ENCODE measurements around the gene MCRIP2.
A peak's percentile ranks its signal among the peaks of the same experiment; 100 is the strongest.

The MCRIP2 gene

DNA sequence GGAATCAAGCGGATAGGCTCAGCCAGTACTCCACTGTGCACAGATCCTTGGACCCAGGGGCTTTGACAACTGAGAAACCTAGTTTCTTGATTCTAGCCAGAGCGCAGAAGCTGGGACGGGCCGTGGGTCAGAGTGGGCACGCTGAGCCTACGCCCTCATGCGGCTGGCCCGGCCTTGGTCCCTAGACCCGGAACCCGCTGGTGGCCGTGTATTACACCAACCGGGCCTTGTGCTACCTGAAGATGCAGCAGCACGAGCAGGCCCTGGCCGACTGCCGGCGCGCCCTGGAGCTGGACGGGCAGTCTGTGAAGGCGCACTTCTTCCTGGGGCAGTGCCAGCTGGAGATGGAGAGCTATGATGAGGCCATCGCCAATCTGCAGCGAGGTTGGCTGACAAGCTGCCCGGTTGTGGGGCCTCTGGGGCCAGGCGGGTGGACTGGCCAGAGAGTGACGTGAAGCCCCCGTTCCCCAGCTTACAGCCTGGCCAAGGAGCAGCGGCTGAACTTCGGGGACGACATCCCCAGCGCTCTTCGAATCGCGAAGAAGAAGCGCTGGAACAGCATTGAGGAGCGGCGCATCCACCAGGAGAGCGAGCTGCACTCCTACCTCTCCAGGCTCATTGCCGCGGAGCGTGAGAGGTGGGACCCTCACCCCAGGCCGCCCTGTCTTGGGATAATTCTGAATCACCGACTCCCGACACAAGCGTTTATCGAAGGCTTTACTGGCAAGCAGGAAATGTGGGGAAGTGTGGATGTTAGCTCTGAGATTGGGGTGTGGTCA is 39.5 kb downstream of the MCRIP2 start:
- H3K4me1 ChIP-seq (ENCODE audit: insufficient read depth, low read length, severe bottlenecking): peaks cover 56% of the 10 kb centered on the region

DNA sequence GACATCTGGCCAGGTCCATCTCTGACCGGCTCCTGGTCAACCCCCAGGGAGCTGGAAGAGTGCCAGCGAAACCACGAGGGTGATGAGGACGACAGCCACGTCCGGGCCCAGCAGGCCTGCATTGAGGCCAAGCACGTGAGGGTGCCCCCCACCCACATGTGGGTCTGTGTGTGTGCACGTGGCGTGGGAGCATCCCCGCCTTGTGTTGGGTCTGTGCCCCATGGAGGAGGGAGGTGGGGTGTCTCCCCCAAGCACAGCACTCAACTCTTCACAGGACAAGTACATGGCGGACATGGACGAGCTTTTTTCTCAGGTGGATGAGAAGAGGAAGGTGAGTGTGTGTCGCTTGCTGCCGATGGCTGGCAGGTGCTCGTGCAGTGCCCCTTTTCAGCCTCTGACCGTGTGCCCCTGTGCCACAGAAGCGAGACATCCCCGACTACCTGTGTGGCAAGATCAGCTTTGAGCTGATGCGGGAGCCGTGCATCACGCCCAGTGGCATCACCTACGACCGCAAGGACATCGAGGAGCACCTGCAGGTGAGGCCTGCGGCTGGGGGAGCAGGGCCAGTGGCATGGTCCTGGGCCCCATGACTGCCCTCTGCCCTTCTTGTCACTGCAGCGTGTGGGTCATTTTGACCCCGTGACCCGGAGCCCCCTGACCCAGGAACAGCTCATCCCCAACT is 40.3 kb downstream of the MCRIP2 start:
- TF ChIP-seq, protein P1, sequence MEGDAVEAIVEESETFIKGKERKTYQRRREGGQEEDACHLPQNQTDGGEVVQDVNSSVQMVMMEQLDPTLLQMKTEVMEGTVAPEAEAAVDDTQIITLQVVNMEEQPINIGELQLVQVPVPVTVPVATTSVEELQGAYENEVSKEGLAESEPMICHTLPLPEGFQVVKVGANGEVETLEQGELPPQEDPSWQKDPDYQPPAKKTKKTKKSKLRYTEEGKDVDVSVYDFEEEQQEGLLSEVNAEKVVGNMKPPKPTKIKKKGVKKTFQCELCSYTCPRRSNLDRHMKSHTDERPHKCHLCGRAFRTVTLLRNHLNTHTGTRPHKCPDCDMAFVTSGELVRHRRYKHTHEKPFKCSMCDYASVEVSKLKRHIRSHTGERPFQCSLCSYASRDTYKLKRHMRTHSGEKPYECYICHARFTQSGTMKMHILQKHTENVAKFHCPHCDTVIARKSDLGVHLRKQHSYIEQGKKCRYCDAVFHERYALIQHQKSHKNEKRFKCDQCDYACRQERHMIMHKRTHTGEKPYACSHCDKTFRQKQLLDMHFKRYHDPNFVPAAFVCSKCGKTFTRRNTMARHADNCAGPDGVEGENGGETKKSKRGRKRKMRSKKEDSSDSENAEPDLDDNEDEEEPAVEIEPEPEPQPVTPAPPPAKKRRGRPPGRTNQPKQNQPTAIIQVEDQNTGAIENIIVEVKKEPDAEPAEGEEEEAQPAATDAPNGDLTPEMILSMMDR (IDR thresholded peaks at IDR 0.05; ENCODE audit: low read length): no peak
- no peak for TF ChIP-seq EZH2 (IDR thresholded peaks at IDR 0.05; ENCODE audit: borderline replicate concordance, low read length)
- peak overlapping the region; percentile 86 for H3K4me3 ChIP-seq (ENCODE audit: low read depth, low read length, poor library complexity, severe bottlenecking)
- H4K20me1 ChIP-seq (ENCODE audit: insufficient read depth, low read length): no peaks in the 10 kb centered on the region
- peaks cover 36% of the 10 kb centered on the region for H3K36me3 ChIP-seq (ENCODE audit: insufficient read depth, low read length)
- H3K79me2 ChIP-seq (ENCODE audit: insufficient read depth, low read length): 0 out of 2 replicates have a peak, but pooled peaks cover 8% of the 10 kb centered on the region
- H2AFZ ChIP-seq (ENCODE audit: low read length): no peak overlapping the region
- H3K9me2 ChIP-seq (ENCODE audit: low read depth, low read length): no peaks in the 10 kb centered on the region
- no peaks in the 10 kb centered on the region for H3F3A ChIP-seq (ENCODE audit: insufficient read depth, low read length)
- H3K4me2 ChIP-seq (ENCODE audit: low read length): peak overlapping the region; percentile 98
- H3K9ac ChIP-seq (ENCODE audit: low read length): peak overlapping the region; percentile 86; the same call in 1 of the 2 replicates
- H3K27ac ChIP-seq (ENCODE audit: low read depth, low read length, poor library complexity, severe bottlenecking): no peak overlapping the region
- peaks cover 52% of the 10 kb centered on the region for H3K4me1 ChIP-seq (ENCODE audit: insufficient read depth, low read length, severe bottlenecking)
- no peaks in the 10 kb centered on the region for H3K27me3 ChIP-seq (ENCODE audit: insufficient read depth, low read length)
- no peaks in the 10 kb centered on the region for H3K9me3 ChIP-seq (ENCODE audit: low read length)

More for the DNA sequence above, 39.5 kb downstream of the MCRIP2 start:
- H3F3A ChIP-seq (ENCODE audit: insufficient read depth, low read length): no peaks in the 10 kb centered on the region
- H3K27ac ChIP-seq (ENCODE audit: low read depth, low read length, poor library complexity, severe bottlenecking): peak overlapping the region; percentile 55
- peak overlapping the region; percentile 86 for H3K4me3 ChIP-seq (ENCODE audit: low read depth, low read length, poor library complexity, severe bottlenecking)
- H4K20me1 ChIP-seq (ENCODE audit: insufficient read depth, low read length): no peaks in the 10 kb centered on the region
- H3K79me2 ChIP-seq (ENCODE audit: insufficient read depth, low read length): 0 out of 2 replicates have a peak, but pooled peaks cover 8% of the 10 kb centered on the region
- H3K36me3 ChIP-seq (ENCODE audit: insufficient read depth, low read length): peaks cover 29% of the 10 kb centered on the region
- no peaks in the 10 kb centered on the region for H3K27me3 ChIP-seq (ENCODE audit: insufficient read depth, low read length)
- peak overlapping the region; percentile 86 for H3K9ac ChIP-seq (ENCODE audit: low read length)
- no peaks in the 10 kb centered on the region for H3K9me2 ChIP-seq (ENCODE audit: low read depth, low read length)
- no peak overlapping the region for H2AFZ ChIP-seq (ENCODE audit: low read length)
- H3K4me2 ChIP-seq (ENCODE audit: low read length): peak overlapping the region; percentile 98
- H3K9me3 ChIP-seq (ENCODE audit: low read length): no peaks in the 10 kb centered on the region
- no peak for TF ChIP-seq EZH2 (IDR thresholded peaks at IDR 0.05; ENCODE audit: borderline replicate concordance, low read length)
- TF ChIP-seq, protein P1 (IDR thresholded peaks at IDR 0.05; ENCODE audit: low read length): peak; percentile 26; the same call in 1 of the 2 replicates

- TF ChIP-seq, protein P1 (IDR thresholded peaks at IDR 0.05; ENCODE audit: low read length): no peak
- TF ChIP-seq EZH2 (IDR thresholded peaks at IDR 0.05; ENCODE audit: borderline replicate concordance, low read length): no peak
- H3K4me1 ChIP-seq (ENCODE audit: insufficient read depth, low read length, severe bottlenecking): peaks cover 44% of the 10 kb centered on the region
- no peaks in the 10 kb centered on the region for H4K20me1 ChIP-seq (ENCODE audit: insufficient read depth, low read length)
- peak overlapping the region; percentile 82; the same call in 1 of the 2 replicates for H3K9ac ChIP-seq (ENCODE audit: low read length)
- peaks cover 38% of the 10 kb centered on the region for H3K36me3 ChIP-seq (ENCODE audit: insufficient read depth, low read length)
- no peaks in the 10 kb centered on the region for H3K27me3 ChIP-seq (ENCODE audit: insufficient read depth, low read length)
- no peaks in the 10 kb centered on the region for H3K9me2 ChIP-seq (ENCODE audit: low read depth, low read length)
- no peak overlapping the region for H2AFZ ChIP-seq (ENCODE audit: low read length)
- H3F3A ChIP-seq (ENCODE audit: insufficient read depth, low read length): no peaks in the 10 kb centered on the region
- H3K9me3 ChIP-seq (ENCODE audit: low read length): no peaks in the 10 kb centered on the region
- H3K4me2 ChIP-seq (ENCODE audit: low read length): peak overlapping the region; percentile 98
- 0 out of 2 replicates have a peak, but pooled peaks cover 8% of the 10 kb centered on the region for H3K79me2 ChIP-seq (ENCODE audit: insufficient read depth, low read length)
- peak overlapping the region; percentile 86 for H3K4me3 ChIP-seq (ENCODE audit: low read depth, low read length, poor library complexity, severe bottlenecking)
- no peak overlapping the region for H3K27ac ChIP-seq (ENCODE audit: low read depth, low read length, poor library complexity, severe bottlenecking)
Observed at GRCh38 chr16:682493-683395, 41.1 kb downstream of the MCRIP2 start.
